Aorta (tissue), 5 donors: Measurements from ENCODE around the gene WWOX. TPM values are rescaled to one million over a fixed set of nuclear protein-coding genes. Genes with fewer than 3 reads are reported as not detected.

Experiments
- ATAC-seq: fragments of 200-7000 bp; cut with Tn5 transposase; one replicate; pipeline ENCODE4 v1.9.1; 2022; ENCODE audit warnings: moderate library complexity; ENCODE audit not compliant: low FRiP score
- DNase-seq, 2 donors: peaks; one replicate each; pipeline ENCODE4 v3.0.0-alpha.2; 2020
- H3K27ac ChIP-seq, 2 donors: one replicate each; pipeline ENCODE4 v1.5.1; 2013; ENCODE audit warnings: low read length in 2 of 2, mild to moderate bottlenecking in 2 of 2, moderate library complexity in 2 of 2, control low read depth in 1 of 2, inconsistent platforms in 1 of 2, low read depth in 1 of 2
- H3K27me3 ChIP-seq, 2 donors: one replicate each; pipeline ENCODE4 v1.6.1; 2013; ENCODE audit warnings: control low read depth in 1 of 2, low read length in 1 of 2, mild to moderate bottlenecking in 1 of 2, moderate library complexity in 1 of 2; ENCODE audit not compliant: insufficient read depth in 2 of 2, control insufficient read depth in 1 of 2
- H3K36me3 ChIP-seq, 2 donors: one replicate each; pipeline ENCODE4 v1.6.1; 2013; ENCODE audit warnings: control low read depth in 1 of 2, low read length in 1 of 2, mild to moderate bottlenecking in 1 of 2; ENCODE audit not compliant: insufficient read depth in 2 of 2, control insufficient read depth in 1 of 2
- H3K4me1 ChIP-seq, 2 donors: one replicate each; pipeline ENCODE4 v1.6.1; 2013; ENCODE audit warnings: low read length in 2 of 2, control low read depth in 1 of 2, mild to moderate bottlenecking in 1 of 2, moderate library complexity in 1 of 2; ENCODE audit not compliant: insufficient read depth in 2 of 2, control insufficient read depth in 1 of 2
- H3K4me3 ChIP-seq, 2 donors: one replicate each; pipeline ENCODE4 v1.5.1; 2013; ENCODE audit warnings: low read length in 2 of 2, control low read depth in 1 of 2, mild to moderate bottlenecking in 1 of 2
- H3K9me3 ChIP-seq: one replicate; pipeline ENCODE4 v1.6.1; 2013; ENCODE audit warnings: mild to moderate bottlenecking, low read length; ENCODE audit not compliant: control insufficient read depth
- WGBS, 2 donors: extraction: QIAGEN DNeasy Blood & Tissue Kit; methylation state at CpG; one replicate each; pipeline ENCODE4 v1.1.7; 2013; 5-methylcytosine and 5-hydroxymethylcytosine counted together
- intact Hi-C, 2 donors: fragments of 100-400 bp; cut with DNase I; formaldehyde crosslinking; loops; one replicate each; pipeline versions ENCODE4 v1.14.2 to v1.15.0; 2022
- polyA plus RNA-seq, 2 donors: library from polyadenylated mRNA; stranded (reverse); fragments of 200-250 nt; gene quantifications; one replicate each; pipeline ENCODE4 v1.2.3, GENCODE V29; 2013
- total RNA-seq, 2 donors: library from RNA; stranded (reverse); fragmentation: NEBNext Ultra II Directional; extraction: Animal tissue kit (Norgen Biotek cat#: 25700); gene quantifications; one replicate each; pipeline ENCODE4 v1.2.1, GENCODE V29; 2021
- donor health status: healthy with polysubstance abuse.
- donor health status: Bipolar disorder and iron deficiency.
- donor health status: DM: no; HTN: no; CAD: no.
- donor health status: DM: no; HTN: no; CAD: no.
- donor health status: DM: yes; HTN: yes; CAD: no.

The WWOX gene
- total and polyA plus RNA-seq, 4 donors: 11.2 to 30.9 (median 14.6) TPM

DNA sequence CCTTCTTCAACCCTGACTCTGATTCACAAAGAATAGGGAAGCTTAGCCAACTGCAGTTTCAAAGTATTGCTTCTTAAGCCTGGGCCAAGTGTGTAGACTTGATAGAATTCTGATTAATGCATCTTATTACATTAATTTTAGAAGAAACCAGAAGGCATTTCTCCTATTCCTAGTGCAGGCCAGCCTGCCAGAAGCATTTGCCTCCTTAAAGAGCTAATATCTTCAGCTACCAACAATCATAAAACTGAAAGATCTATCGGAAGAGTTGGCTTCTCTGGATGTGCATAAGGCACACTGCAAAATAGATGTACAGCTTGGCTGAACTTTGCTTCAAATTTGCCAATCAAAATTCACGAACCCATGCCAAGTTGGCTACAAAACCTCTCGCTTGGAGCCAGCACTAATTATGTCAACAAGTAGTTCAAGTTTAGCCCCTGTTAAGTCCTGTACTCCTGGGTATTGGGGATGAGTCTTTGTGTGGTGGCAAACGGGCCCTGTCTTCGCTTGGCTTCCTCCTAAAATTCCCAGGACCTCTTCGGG, 717.8 kb downstream of the WWOX start:
- H3K4me3 ChIP-seq: no peak overlapping the region
- H3K27me3 ChIP-seq: no peaks in the 10 kb centered on the region
- H3K9me3 ChIP-seq: no peaks in the 10 kb centered on the region
- intact Hi-C loops: no loop called here
- H3K36me3 ChIP-seq: no peaks in the 10 kb centered on the region
- ATAC-seq (peak; percentile 25), DNase-seq (no peak)
- H3K27ac ChIP-seq: peak overlapping the region in 1 of 2 donors; percentile 33
- 17 to 20% methylated on average over 6 of the region's 6 CpGs for WGBS, 2 donors
- H3K4me1 ChIP-seq: peaks cover 5 to 10% of the 10 kb centered on the region in 2 donors

DNA sequence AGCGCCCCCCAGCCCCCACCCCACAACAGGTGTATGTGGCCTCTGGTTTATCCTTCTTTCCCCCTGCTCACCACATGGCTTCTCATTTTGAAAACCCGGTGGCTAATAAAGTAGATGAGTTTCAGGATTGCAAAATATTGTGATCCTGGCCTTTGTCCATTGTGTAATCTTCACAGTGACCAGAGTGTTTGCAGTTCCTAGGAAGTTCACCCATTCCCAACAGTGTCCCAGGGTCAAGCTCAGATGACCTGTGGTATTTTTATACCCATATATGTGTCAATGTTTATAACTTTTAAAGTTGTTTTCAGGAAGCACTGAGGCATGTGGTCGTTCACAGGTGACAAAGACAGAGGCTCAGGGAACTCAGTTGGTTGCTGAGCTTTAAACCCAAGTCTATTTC, 721.9 kb downstream of the WWOX start:
- no peaks in the 10 kb centered on the region for H3K27me3 ChIP-seq
- no peak overlapping the region for H3K27ac ChIP-seq
- intact Hi-C loops: no loop called here
- DNase-seq (no peak), ATAC-seq (no peak)
- peaks cover 0 to 10% of the 10 kb centered on the region in 2 donors for H3K4me1 ChIP-seq
- no peaks in the 10 kb centered on the region for H3K36me3 ChIP-seq
- WGBS, 2 donors: 62 to 93% methylated on average over 3 of the region's 3 CpGs
- H3K4me3 ChIP-seq: no peak overlapping the region
- no peaks in the 10 kb centered on the region for H3K9me3 ChIP-seq

DNA sequence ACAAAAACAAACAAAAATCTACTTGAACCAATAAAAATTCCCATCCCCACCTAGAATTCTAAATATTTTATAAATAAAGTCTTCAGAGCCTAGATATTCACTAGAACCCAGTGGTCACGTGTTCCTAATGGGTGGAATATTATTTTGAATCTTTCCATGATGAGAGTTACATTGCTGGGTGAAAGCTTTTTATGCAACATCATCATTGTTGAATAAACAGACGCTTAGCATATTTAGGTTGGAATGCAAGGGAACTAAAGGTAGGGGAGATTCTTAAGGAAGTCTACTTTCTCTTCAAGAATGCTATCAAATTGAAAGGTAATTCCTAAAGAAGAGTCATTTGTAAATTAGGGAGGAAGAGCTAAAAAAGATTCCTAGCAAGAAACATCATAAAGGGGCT, 723.1 kb downstream of the WWOX start:
- intact Hi-C loops: no loop called here
- Histone ChIP-seq H3K4me1 (peaks cover 0 to 4% of the 10 kb centered on the region in 2 donors), H3K36me3 (no peaks in the 10 kb centered on the region), H3K4me3 (no peak overlapping the region), H3K27me3 (no peaks in the 10 kb centered on the region), H3K9me3 (no peaks in the 10 kb centered on the region), H3K27ac (no peak overlapping the region)
- 95 to 96% methylated on average over 2 of the region's 2 CpGs for WGBS, 2 donors
- ATAC-seq (no peak), DNase-seq (no peak)

DNA sequence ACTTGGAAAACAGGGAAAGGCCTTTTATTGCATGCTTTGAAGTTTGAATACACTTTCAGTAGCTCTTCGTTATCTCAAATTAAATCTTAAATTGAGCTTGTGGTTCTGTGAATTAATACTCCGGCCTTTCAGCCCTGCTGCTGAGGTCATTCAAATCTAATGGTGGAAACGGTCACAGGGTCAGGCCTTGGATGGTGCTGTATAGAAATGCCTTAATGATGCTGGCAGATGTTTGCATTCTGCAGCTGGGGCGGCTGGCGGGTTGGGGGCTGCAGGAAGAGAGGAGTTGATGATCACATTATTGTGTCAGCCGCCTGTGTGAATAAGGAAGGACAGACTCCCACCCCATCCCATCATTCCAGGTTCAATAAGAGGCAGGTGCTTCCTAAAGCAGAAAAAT, 723.6 kb downstream of the WWOX start:
- Histone ChIP-seq H3K4me1 (no peaks in the 10 kb centered on the region), H3K27me3 (no peaks in the 10 kb centered on the region), H3K9me3 (no peaks in the 10 kb centered on the region), H3K27ac (no peak overlapping the region), H3K4me3 (no peak overlapping the region), H3K36me3 (peaks cover 0 to 1% of the 10 kb centered on the region in 2 donors)
- DNase-seq (no peak), ATAC-seq (no peak)
- intact Hi-C loops: no loop called here
- 75 to 86% methylated on average over 6 of the region's 6 CpGs for WGBS, 2 donors

DNA sequence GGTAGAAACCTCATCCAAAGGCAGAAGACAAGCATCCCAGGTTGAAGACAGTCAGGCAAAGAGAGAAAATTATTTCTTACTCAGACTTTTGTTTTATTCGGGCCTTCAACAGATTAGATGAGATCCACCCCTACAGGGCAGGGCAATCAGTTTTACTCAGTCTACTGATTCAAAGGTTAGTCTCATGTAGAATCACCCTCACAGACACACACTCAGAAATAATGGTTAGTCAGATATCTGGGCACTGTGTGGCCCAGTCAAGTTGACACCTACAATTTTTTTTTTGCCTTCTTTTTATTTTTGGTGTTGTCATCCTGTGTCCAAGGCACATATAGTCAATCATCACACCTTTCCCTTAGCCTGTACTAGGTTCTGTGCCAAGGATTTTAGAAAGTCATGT, 729.8 kb downstream of the WWOX start:
- Histone ChIP-seq H3K27ac (no peak overlapping the region), H3K9me3 (no peaks in the 10 kb centered on the region), H3K4me1 (no peaks in the 10 kb centered on the region), H3K4me3 (no peak overlapping the region), H3K27me3 (no peaks in the 10 kb centered on the region), H3K36me3 (peaks cover 0 to 3% of the 10 kb centered on the region in 2 donors)
- no peak for ATAC-seq
- intact Hi-C loops: no loop called here
- WGBS, 2 donors: 96 to 100% methylated on average over 1 of the region's 1 CpG
- DNase-seq: no peak

DNA sequence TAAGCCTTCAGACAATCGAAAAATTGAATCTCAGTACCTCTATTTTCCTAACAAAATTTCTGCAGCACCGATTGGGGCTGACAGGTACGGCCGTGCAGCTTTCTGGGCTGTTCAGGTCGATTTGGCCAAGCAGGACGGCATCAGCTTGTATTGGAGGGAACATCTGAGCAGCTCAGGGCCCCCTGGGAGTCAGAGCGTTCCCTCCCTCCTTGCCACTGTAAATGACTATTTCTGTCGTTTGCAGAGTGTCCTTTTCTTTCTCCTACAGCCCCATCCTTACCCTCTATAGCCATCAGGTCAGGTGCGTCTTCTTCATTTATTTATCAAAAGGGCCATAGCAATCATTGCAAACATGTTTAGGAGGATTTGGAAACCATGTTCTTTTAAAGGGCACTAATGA, 731.1 kb downstream of the WWOX start:
- Histone ChIP-seq H3K4me3 (no peak overlapping the region), H3K27ac (no peak overlapping the region), H3K36me3 (peaks cover 0 to 3% of the 10 kb centered on the region in 2 donors), H3K27me3 (no peaks in the 10 kb centered on the region), H3K9me3 (no peaks in the 10 kb centered on the region), H3K4me1 (no peaks in the 10 kb centered on the region)
- ATAC-seq (no peak), DNase-seq (no peak)
- WGBS, 2 donors: 71 to 81% methylated on average over 9 of the region's 9 CpGs
- intact Hi-C loops: no loop called here

DNA sequence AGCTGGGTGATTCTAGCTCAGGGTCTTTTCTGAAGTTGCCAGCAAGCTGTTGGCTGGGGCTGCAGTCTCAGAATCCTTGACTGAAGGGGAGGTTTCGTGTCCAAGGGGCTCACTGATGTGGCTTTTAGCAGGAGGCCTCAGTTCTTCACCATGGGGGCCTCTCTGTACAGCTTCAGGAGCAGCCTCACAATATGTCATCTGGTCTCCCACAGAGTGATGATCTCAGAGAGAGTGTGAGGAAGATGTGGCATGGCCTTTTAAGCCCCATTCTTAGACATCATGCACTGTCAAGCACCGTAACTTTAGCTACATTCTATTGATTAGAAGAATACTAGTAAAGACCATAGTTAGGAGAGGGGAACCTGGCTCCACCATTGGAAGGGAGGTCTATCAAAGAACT, 732.6 kb downstream of the WWOX start:
- 96 to 99% methylated on average over 2 of the region's 2 CpGs for WGBS, 2 donors
- intact Hi-C loops: no loop called here

DNA sequence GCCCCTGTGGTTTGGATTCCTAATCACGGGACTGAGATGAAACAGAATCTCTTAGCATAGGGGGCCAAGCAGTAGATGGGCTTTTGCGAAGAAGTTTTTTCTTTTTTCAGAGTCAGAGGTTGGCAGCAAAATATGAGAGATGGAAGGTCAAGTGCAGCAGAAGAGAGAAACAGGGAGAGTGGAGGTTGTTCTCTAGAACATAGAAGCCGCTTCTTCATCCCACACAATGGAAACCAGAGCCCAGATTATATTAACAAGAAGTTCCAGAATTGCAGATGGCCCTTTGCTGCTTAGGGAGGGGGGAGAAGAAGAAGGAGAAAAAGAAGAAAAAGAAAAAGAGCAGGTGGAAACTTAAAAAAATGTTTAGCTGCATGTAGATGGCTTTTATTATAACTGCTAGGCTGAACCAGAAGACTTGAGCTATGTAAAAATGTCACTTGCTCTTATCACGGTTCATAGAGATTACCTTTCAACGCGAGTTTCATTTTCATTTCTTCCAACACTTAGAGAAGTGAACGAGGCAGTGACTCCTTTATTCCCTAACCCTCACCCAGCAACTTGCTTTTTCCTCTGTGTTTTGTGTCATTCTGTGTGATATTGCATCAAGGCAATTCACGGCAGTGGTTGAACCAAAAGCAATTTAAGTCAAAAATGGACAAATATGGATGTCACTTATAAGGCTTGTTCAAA, 737.5 kb downstream of the WWOX start:
- ATAC-seq (no peak), DNase-seq (no peak)
- Histone ChIP-seq H3K9me3 (no peaks in the 10 kb centered on the region), H3K4me1 (no peaks in the 10 kb centered on the region), H3K4me3 (no peak overlapping the region), H3K27ac (no peak overlapping the region), H3K36me3 (no peaks in the 10 kb centered on the region), H3K27me3 (no peaks in the 10 kb centered on the region)
- whole genome bisulfite sequencing, 2 donors: 78 to 80% methylated on average over 8 of the region's 8 CpGs
- intact Hi-C loops: no loop called here

More for the DNA sequence above, 732.6 kb downstream of the WWOX start:
- ATAC-seq (no peak), DNase-seq (no peak)
- Histone ChIP-seq H3K27me3 (no peaks in the 10 kb centered on the region), H3K36me3 (peaks cover 0 to 3% of the 10 kb centered on the region in 2 donors), H3K4me3 (no peak overlapping the region), H3K4me1 (no peaks in the 10 kb centered on the region), H3K9me3 (no peaks in the 10 kb centered on the region), H3K27ac (no peak overlapping the region)

DNA sequence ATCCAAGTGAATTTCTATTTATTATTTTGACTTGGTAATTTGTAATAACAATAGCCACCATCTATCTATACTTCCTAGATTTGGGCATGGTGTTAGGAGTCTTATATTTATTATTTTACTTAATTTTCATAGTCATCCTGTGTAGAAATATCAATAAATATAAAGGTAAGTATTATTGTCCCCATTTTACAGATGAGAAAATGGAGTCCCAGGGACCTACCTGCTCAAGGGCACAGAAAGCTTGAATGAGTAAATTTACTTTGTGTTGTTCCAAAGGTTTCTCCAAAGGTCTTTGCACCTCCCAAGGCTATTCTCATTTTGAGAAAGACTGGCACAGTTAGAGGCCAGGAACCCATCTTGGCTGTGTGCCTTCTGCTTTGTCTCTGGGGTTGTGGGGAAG, 738.3 kb downstream of the WWOX start:
- no peak for ATAC-seq

More for the DNA sequence above, 738.3 kb downstream of the WWOX start:
- intact Hi-C loops: no loop called here
- H3K27me3 ChIP-seq: no peaks in the 10 kb centered on the region
- no peaks in the 10 kb centered on the region for H3K36me3 ChIP-seq
- H3K27ac ChIP-seq: no peak overlapping the region
- no peaks in the 10 kb centered on the region for H3K9me3 ChIP-seq
- no peaks in the 10 kb centered on the region for H3K4me1 ChIP-seq
- no peak for DNase-seq
- H3K4me3 ChIP-seq: no peak overlapping the region
